HG02884 (cell line): Measurements from ENCODE around the gene CDK13.
"Not testable (repeated sequence)": the region's sequence is repeated elsewhere in the genome, so short reads cannot be mapped to it uniquely, and the experiment has no call there.

Experiments
- ATAC-seq: cut with Tn5 transposase; IDR thresholded peaks from one replicate; pipeline ENCODE4 v1.9.1; 2021; ENCODE audit warnings: mild to moderate bottlenecking, moderate library complexity; ENCODE audit not compliant: unreplicated experiment

CDK13 gene

DNA sequence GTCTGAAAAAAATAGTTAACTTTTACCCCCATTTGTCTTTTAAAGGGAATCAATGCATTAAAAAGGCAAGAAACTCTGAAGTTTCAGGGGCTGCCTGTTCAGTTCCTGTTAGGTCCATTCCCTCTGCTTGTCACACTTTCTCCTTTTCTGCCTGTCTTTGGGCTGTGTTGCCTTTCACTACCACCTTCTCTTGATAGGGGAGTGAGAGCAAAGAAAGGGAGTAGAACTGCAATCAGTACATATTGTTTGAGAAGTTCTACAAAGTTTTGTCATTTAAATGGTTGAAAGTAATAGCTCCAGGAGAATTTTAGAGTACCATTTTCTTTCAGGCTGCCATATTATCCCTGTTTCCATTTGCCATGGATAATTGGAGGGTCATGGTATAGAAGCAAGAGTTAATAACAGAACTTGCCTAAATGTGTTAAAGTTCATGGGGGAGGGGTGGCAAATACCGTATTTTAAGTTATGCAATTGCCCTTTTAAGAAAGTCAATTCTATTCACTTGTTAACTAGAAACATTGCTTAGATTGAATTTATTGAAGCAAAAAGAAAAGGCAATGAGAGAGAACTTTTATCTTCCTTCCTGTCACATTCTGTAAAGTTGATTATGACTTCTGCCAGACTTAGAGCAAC lies 145.8 kb downstream of the CDK13 start:
- ATAC-seq = no peak

DNA sequence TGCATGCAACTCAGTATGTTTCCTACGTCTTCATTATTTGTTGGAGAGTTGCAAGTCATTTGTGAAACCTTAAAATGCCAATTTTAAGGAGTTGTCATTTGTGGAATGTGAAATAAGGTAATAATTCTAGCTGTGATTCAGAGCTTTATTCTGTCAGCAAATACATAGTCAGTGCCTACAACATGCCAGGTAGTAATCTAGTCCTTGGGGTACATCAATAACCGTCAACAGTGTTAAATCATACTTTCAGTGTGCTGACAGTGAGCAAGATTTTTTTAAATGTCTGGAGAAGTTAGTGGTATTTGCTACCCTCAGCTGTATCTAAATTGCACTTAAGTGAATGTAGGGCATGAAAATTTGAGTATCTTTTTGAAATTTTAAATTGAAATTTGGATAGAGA lies 147.7 kb downstream of the CDK13 start:
- no peak for ATAC-seq

DNA sequence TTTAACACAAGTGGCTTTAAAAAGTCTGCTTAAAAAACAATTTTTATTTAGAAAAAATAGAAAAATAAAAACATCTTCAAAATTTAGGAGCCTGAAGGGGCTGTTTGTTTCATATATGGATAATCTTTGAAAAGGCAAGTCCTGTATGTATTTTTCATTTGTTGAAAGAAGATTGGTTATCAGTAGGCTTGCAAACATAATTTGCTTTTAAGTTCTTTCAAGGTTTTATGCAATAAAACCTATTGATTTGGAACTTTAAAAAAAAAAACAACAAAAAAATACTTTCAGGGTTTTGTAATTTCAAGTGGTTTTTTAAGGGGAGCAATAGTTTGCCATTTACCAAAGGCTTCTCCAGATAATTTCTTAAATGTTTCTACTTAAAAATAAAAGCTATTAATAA lies 148.8 kb downstream of the CDK13 start:
- no peak for ATAC-seq

DNA sequence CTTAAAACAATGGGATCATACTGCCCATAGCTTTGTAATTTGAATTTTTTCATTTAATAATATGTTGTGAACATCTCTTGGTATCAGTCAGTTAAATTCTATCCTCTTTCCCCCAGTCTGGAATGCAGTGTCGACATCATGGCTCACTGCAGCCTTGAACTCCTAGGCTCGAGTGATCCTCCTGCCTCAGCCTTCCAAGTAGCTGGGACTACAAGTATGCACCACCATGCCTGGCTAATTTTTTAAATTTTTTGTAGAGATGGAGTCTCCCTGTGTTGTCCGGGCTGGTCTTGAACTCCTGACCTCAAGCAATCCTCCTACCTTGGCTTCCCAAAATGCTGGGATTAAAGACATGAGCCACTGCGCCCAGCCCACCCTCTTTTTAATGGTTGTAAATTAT lies 149.8 kb downstream of the CDK13 start:
- no peak for ATAC-seq

DNA sequence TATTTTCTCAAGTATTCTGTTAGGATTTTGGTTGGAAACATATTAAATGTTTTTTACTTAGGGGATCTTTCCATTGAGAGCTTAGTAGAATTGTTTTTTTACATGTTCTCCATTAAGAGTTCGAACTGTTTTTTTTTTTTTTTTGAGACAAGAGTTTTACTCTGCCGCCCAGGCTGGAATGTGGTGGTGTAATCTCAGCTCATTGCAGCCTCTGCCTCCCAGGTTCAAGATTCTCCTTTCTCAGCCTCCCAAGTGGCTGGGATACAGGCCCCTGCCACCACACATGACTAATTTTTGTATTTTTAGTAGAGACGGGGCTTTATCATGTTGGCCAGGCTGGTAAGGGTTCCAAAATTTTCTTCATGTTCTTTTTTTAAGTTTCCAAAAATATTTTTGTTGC lies 151.1 kb downstream of the CDK13 start:
- no peak for ATAC-seq

DNA sequence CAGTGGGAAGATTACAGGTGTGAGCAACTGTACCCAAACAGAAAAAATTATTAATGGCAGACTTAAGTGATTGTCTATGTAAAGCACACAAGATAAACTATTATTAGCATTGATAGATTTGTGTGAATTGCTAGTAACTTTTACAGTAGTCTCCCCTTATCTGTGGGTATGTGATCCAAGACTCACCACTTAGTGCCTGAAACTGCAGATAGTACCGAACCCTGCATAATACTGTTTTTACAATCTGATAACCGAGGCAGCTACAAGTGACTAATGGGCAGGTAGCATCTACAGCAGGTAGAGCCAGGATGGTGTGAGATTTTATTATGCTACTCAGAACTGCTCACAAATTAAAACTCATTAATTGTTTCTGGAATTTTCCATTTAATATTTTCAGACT lies 152.8 kb downstream of the CDK13 start:
- no peak for ATAC-seq

DNA sequence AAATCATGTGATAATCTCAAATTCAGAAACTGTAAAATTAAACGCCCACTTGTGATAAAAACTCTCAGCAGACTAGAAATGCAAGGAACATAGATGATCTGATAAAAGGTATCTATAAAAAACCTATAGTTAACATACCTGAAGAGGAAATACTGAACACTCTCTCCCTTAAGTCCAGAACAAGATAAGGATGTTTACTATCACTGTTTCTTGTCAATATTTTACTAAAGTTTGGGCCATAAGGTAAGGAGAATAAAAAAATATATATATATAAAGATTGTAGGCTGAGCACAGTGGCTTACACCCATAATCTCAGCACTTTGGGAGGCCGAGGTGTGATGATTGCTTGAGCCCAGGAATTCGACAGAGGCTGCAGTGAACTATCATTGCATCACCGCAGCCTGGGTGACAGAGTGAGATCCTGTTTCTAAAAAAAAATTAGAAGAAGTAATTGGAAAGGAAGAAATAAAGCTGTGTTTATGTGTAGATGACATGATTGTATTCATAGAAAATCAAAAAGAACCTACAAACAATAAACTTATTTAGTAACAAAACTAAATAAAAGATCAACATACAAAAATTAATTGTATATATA lies 155.9 kb downstream of the CDK13 start:
- ATAC-seq = no peak

DNA sequence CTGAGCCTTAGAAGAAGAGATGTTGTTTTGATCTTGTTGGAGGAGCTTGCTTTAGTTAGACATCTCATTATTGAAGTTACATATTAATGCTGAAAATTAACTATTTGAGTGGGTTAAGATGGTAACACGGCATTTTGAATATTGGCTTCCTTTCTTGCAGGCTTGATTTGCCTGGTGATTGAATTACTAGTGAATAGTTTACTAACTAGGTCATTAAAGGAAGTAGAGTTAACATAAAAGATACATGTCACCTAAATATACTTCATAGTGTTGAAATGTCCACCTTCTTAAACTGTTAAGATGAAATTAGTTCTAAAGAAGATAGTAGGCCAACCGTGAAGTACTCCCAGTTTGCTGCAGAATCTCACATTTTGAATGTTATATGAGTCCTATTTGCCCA lies 165.9 kb downstream of the CDK13 start:
- ATAC-seq = no peak

DNA sequence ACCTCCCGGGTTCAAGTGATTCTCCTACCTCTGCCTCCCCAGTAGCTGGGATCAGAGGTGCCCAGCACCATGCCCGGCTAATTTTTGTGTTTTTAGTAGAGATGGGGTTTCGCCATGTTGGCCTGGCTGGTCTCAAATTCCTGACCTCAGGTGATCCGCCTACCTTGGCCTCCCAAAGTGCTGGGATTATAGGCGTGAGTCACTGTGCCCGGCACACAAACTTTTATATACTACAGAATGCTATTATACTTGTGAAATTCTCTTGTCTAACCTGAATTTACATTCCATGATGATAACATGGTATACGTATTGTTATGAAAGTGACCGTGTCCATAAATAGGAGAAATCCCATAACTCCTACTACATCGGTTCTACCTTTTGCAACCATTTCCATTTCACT lies 167.1 kb downstream of the CDK13 start:
- ATAC-seq = not testable (repeated sequence)

DNA sequence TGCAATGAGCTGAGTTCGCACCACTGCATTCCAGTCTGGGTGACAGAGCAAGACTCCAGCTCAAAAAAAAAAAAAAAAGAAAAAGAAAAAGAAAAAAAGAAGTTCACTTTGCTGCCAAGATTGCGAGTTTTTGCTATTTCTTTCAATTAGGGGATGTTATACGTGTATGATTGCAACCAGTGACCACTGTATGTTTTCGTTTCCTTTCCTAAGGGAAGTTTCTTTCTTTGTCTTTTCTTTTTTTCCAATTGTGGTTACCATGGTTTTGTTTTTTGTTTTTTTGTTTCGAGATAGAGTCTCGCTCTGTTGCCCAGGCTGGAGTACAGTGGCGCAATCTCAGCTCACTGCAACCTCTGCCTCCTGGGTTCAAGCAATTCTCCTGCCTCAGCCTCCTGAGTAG lies 168.1 kb downstream of the CDK13 start:
- ATAC-seq = not testable (repeated sequence)

DNA sequence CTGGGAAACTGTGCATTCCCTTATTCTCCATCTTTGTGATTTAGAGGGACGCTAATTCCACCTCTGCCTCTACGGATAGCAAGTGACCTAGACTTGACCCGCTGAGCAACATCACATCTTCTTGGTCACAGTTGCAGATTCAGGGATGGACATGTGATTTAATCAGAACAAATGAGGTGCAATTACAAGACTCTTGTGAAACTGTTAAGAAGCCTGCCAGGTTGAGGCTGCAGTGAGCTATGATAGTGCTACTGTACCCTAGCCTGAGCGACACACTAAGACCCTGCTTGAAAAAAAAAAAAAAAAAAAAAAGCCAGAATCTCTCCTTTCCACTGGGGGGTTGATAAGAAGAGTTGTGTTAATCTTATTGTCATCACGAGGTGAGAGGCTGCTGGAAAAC lies 170.0 kb downstream of the CDK13 start:
- no peak for ATAC-seq

DNA sequence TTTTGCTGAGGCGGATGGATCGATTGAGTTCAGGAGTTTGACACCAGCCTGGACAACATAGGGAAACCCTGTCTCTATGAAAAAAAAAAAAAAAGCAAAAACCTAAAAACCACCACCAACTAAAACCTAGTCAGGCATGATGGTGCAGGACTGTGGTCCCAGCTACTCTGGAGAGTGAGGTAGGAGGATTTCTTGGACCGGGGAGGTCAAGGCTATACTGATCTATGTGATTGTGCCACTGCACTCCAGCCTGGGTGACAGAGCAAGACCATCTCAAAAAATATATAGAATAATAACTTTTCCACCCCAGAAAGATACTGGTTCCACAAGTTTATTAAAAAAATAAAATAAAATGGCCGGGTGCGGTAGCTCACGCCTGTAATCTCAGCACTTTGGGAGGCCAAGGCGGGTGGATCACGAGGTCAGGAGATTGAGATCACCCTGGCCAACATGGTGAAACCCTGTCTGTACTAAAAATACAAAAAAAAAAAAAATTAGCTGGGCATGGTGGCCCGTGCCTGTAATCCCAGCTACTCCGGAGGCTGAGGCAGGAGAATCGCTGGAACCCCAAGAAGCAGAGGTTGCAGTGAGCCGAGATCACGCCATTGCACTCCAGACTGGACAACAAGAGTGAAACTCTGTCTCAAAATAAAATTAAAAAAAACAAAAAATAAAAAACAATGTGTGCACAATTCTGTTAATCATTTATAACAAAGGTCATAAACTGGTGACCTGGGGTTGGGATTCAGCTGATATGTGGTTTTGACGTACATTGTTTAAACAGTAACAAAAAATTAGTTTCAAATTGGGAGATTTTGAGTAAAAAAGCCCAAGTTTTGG lies 172.3 kb downstream of the CDK13 start:
- not testable (repeated sequence) for ATAC-seq

DNA sequence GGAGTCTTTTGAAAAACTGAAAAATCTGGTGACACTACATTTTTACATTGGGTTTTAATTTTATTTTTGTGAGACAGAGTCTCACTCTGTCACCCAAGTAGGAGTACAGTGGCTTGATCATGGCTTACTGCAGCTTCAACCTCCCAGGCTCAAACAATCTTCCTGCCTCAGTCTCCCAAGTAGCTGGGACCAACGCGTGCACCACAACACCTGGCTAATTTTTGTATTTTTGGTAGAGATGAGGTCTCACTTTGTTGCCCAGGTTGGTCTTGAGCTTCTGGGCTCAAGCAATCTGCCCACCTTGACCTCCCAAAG lies 172.8 kb downstream of the CDK13 start:
- no peak for ATAC-seq

DNA sequence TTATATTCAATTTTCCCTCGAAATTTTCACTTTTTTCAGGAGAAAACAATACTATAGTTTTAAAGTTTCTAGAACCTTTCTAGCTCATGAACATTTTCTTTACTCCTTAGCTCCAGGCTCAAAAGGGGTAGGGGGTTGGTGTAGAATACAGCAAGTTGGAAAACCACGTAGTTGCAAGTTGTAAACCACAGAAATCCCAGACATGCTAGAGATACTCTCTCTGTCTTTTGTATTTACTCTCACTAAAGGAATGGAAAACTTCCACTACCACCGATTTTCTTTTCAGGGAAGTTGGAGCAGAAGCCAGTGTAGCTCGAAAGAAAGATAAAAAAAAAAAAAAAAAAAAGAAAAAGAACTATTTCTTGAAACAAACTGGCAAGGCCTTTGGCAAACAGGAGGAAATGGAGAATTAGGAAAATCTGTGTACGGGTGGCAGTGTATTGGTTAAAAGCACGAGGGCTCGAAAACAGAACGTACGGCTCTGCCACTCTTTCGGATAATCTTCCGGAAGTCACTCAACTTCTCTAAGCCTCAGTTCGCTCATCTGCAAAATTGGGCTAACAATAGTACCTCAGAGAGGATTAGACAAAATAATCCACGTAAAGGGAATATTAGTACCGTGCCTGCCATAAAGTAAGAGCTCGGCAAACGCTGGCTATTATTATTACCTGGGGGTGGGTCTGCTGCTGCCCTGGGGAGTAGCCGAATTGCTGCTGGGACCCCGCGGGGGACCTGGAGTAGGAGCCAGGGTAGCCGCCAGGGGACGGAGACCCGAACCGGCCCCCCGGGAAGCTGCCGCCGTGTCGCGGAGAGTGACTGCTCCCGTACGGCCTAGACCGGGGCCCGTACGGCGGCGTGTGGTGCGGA lies 183.7 kb downstream of the CDK13 start:
- peak; percentile 41 for ATAC-seq

DNA sequence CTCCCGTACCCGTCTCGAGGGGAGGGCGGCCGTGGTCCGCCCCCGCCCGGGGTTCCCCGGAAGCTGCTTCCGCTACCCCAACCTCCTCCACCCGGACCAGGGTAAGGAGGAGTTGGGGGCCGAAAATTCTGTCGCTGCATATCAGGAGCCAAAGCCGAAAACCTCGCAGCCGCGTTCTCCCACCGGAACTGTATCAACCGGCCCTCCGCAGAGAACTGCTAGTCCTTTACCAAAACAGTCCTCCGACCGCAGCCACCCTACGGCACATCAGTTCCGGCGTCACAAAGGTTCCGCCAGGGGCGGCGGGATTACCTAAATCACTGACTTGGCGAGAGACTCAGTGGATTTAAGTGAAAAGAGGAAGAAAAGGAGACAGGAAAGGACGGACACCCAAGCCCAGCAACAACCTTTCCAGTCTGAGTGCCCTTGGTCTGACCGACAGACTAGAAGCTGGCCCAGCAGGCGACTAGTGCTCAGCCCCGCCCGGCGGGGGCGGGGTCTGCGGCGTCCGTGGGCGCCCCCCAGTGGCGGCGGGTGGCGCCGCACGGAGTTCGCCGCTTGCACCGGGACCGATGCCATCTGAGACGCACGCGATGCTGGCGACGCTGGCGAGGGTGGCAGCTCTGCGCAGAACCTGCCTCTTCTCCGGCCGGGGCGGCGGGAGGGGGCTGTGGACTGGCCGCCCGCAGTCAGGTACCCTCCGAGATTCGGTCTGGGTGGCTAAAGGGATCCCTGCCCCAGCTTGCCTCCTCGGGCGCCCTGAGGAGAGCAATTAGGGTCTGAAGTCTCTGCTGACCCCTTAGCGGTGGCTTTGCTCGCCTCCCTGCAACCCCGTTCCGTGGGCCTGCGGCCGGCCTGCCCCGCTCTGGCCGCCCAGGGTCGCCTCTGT lies 184.6 kb downstream of the CDK13 start, which contains the start of the genes MPLKIP and SUGCT:
TSS of gene MPLKIP (minus strand) at position 195 of the 889 bp plus-strand sequence. CDS start at position 140, 55 bp downstream.
TSS of gene SUGCT (plus strand) at position 578 of the 889 bp plus-strand sequence.
- peak; percentile 80 for ATAC-seq

DNA sequence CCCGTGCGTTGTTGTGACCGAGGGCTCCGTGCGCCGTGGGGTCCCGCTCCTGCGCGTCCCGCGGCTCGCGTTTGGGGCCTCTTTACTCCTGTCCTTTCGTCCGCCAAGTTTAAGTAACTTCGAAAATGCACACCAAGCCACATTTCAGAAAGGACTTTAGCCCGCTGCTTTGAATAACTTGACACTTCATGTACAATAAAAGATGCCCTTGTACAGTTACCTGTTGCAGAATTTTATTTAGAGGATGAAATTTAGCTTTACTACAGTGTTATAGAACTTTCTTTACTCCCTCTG lies 185.2 kb downstream of the CDK13 start:
- peak; percentile 10 for ATAC-seq

DNA sequence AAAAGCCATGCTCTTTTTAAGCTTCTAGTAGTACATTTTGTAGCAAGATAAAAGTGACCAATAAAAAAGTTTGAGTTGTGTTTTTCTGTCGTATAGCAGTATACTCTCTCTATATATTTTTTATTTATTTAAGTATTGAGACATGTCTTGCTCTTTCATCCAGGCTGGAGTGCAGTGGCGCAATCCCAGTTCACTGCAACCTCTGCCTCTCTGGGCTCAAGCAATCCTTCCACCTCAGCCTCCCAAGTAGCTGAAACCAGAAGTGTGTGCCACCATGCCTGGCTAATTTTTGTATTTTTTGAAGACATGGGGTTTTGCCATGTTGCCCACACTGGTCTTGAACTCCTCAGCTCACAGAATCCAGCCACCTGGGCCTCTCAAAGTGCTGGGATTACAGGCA lies 187.5 kb downstream of the CDK13 start:
- ATAC-seq = no peak

DNA sequence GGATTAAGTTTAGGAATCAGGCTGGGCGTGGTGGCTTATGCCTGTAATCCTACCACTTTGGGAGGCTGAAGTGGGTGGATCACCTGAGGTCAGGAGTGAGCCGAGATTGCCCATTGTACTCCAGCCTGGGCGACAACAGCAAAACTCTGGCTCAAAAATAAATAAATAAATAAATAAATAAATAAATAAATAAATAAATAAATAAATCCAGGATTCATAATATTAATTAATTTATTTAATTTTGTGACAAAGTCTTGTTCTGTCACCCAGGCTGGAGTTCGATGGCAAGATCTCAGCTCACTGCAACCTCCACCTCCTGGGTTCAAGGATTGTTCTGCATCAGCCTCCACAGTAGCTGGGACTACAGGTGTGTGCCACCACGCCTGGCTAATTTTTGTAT lies 188.9 kb downstream of the CDK13 start:
- no peak for ATAC-seq

DNA sequence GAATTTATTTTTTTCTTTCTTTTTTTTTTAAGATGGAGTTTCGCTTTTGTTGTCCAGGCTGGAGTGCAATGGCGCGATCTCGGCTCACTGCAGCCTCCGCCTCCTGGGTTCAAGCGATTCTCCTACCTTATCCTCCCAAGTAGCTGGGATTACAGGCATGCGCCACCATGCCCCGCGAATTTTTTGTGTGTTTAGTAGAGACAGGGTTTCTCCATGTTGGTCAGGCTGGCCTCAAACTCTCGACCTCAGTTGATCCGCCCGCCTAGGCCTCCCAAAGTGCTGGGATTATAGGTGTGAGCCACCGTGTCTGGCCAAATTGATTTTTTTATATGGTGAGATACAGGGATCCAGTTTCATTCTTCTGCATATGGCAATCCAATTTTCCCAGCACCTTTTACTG lies 189.8 kb downstream of the CDK13 start:
- ATAC-seq = not testable (repeated sequence)

DNA sequence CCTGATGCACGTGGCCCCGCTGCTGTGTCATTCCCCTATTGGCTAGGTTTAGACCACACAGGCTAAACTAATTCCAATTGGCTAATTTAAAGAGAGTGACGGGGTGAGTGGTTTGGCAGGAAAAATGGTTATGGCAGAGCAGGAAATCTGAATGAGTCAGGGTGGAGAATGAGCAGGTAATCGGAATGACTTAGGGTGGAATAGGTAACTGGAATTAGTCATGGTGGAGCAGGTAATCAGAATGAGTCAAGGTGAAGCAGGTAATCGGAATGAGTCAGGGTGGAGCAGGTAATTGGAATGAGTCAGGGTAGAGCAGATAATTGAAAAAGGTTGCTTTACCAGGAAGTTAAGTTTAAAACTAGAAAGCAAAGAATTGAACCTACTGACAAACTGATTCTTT lies 191.9 kb downstream of the CDK13 start:
- ATAC-seq = not testable (repeated sequence)
